Thyroid gland (tissue), 4 donors: ENCODE data around the gene CD99L2.

Experiments
- POLR2A ChIP-seq, 2 donors: fragments of 450-650 bp; IDR thresholded peaks; one replicate each; pipeline ENCODE4 v1.6.1; 2017; ENCODE audit warnings: antibody characterized with exemption in 2 of 2, mild to moderate bottlenecking in 2 of 2, moderate library complexity in 1 of 2
- TF ChIP-seq, protein P1 (sequence below), 6 experiments: fragments of 200-600 bp in 3 of 6; fragments of 450-650 bp in 3 of 6; sonication (generic) in 3 of 6; IDR thresholded peaks; one replicate each; pipeline ENCODE4 v1.5.1; 2016 to 2019; ENCODE audit warnings: antibody characterized with exemption in 6 of 6, mild to moderate bottlenecking in 2 of 6, inconsistent platforms in 1 of 6, moderate library complexity in 1 of 6

- no peak for TF ChIP-seq POLR2A (IDR thresholded peaks at IDR 0.05)
- TF ChIP-seq, protein P1, sequence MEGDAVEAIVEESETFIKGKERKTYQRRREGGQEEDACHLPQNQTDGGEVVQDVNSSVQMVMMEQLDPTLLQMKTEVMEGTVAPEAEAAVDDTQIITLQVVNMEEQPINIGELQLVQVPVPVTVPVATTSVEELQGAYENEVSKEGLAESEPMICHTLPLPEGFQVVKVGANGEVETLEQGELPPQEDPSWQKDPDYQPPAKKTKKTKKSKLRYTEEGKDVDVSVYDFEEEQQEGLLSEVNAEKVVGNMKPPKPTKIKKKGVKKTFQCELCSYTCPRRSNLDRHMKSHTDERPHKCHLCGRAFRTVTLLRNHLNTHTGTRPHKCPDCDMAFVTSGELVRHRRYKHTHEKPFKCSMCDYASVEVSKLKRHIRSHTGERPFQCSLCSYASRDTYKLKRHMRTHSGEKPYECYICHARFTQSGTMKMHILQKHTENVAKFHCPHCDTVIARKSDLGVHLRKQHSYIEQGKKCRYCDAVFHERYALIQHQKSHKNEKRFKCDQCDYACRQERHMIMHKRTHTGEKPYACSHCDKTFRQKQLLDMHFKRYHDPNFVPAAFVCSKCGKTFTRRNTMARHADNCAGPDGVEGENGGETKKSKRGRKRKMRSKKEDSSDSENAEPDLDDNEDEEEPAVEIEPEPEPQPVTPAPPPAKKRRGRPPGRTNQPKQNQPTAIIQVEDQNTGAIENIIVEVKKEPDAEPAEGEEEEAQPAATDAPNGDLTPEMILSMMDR (IDR thresholded peaks at IDR 0.05): no peak
Measured at GRCh38 chrX:150763810-150764209, 134.7 kb downstream of the CD99L2 start.
